ENCODE measurements around the gene MBD3L2B.

The MBD3L2B gene

DNA sequence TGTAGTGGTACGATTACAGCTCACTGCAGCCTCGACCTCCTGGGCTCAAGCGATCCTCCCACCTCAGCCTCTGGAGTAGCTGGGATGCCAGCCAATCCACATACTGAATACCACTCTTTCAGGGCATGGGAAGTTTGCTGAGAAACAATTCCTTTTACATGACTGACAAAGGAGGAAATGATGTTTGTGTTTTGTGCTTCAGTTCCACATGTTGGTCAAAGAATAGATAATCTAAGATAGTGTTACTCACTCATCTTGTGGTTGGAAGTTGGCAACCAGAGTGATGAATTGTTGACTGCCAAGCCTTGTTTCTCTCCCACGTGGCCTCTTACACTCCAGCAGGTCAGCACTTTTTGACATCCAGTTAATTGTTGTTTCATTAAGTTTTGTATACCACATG lies 7.6 kb downstream of the MBD3L2B start:
- no peak for DNase-seq (ENCODE audit: low read depth, low spot score)

DNA sequence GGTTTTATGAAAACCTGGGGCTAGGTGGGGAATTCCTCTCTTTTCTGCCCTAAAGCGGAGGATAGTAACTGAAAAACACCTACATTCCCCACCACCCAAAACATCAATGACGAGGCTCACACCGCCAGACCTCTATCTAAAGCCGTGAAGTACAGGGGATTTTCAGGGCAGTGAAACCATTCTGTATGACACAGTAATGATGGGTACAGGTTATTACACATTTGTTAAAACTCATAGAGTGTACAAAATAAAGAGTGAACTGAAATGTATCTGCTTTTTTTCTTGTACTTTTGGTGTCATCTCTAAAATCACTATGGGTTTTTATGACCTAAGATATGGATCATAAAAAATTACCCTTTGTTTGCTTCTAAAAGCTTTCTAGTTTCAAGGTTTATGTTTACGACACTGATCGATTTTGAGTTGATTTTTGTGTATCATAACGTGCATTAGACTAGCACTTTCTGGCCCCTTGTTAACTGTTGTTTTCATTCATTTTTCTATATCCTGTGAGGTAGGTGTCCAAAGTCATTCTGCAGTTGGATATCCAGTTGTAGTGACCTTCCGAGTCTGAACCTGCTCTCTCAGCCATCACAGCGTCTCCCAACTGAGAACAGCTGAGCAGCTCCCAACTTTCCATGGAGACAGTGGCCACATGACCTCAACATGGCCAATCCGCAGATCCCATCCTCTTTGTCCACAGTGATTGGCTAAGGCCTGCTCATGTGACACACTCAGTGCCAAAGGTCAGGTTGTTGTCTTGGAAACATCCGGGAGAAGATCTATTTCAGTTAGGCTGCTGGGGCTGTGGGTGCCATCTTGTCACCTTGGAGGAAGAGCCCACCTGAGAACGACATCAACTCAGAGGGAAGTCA lies 10.3 kb downstream of the MBD3L2B start:
- DNase-seq (ENCODE audit: low read depth, low spot score): no peak

DNA sequence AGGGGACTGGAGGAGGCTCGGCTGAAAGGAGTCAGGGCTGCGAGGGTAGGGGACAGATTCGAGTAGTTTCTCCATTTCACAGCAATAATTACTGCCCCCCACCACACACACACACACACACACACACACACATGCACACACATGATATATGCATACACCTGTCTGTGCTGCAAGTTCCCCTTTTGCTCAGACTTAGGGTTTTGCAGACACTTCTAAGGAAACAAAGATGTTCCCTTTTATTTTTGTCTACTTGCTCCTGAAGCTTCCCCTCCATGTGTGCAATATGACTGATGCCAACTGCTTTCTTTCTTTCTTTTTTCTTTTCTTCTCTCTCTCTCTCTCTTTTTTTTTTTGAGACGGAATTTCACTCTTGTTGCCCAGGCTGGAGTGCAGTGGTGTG lies 13.4 kb downstream of the MBD3L2B start:
- no peak for DNase-seq (ENCODE audit: low read depth, low spot score)

DNA sequence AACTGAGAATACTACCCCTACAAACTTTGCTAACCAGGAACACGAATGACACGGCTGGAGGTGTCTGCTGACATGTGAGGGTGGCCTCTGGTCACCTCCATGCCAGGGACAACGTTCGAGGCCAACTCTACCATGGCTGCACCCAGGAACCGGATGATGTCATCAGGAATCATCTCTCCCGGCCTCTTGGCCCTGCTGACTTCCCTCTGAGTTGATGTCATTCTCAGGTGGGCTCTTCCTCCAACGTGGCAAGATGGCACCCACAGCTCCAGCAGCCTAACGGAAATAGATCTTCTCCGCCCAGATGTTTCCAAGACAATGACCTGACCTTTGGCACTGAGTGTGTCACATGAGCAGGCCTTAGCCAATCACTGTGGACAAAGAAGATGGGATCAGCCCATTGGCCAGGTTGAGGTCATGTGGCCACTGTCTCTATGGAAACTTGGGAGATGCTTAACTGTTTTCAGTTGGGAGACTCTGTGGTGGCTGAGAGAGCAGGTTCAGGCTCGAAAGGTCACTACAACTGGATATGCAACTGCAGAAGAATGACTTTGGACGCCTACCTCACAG lies 15.0 kb downstream of the MBD3L2B start:
- DNase-seq (ENCODE audit: low read depth, low spot score): no peak

DNA sequence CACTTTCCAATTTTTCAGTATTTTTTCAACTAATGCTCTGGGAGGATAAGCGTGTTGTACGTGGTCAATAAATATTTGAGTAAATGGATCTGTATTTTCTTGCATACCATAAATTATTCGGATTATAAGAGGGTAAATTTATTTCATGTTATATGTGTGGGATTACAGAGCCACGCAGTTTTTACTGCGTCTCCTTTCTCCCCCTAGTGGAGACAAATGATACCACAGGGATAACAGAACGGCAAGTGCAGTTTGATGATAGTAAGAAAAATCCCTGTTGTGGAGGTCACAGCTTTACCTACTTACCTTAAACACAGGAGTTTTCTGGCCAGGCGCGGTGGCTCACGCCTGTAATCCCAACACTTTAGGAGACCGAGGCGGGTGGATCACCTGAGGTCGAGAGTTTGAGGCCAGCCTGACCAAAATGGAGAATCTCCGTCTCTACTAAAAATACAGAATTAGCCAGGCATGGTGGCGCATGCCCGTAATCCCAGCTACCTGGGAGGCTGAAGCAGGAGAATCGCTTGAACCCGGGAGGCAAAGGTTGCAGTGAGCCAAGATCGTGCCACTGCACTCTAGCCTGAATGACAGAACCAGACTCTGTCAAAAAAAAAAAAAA lies 16.8 kb downstream of the MBD3L2B start:
- DNase-seq (ENCODE audit: low read depth, low spot score): no peak

DNA sequence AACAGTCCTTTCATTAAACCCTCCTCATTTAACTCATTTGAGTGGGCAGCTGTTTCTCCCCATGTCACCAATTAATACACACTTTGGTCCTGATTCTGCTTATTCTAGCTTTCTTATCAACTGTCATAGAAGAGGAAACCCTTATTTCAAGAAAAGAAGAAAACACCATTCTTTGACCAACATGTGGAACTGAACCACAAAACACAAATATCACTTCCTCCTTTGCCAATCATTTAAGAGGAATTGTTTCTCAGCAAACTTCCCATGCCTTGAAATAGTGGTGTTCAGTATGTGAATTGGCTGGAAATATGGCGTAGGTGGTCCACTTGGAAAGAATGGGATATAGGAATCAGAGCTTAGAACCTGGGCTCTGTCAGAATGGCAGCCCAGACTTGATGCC lies 20.4 kb downstream of the MBD3L2B start:
- DNase-seq (ENCODE audit: low read depth, low spot score): no peak

DNA sequence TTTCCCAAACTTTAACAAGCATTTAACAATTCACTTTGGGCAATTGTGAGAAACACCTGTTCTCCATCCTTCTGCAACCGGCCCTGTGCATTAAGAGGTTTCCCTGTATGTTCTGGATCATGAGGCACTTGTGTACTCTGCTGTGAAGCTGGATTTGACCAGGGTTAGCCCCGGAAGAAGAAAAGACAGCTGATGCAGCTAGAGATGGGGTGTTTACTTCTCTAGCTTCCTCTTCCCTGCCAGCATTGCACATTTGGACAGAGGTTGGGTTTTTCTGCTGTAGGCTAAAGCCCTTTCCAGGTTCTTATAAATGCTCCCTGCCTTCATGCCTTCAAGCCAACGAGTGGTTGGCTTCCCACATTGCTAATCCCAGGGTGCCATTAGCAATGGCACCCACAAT lies 20.9 kb downstream of the MBD3L2B start:
- DNase-seq (ENCODE audit: low read depth, low spot score): no peak

DNA sequence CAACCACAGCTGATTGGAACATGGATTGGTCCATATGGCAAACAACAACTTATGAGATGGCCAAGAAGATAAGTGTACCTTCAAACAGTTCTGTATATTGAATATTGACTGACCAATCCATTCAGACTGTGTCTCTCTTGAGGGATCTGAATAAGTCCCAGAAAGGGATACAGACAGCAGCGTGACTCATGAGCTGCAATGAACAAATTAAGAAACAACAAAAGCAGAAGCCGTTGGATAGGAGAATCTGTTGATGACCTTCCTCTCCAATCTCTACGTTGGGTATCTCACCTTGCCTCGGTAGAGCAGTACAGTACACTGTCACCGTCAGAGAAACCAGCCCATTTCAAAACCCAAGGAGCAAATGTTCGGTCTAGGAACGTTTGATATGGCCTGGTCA lies 21.3 kb downstream of the MBD3L2B start:
- no peak for DNase-seq (ENCODE audit: low read depth, low spot score)

DNA sequence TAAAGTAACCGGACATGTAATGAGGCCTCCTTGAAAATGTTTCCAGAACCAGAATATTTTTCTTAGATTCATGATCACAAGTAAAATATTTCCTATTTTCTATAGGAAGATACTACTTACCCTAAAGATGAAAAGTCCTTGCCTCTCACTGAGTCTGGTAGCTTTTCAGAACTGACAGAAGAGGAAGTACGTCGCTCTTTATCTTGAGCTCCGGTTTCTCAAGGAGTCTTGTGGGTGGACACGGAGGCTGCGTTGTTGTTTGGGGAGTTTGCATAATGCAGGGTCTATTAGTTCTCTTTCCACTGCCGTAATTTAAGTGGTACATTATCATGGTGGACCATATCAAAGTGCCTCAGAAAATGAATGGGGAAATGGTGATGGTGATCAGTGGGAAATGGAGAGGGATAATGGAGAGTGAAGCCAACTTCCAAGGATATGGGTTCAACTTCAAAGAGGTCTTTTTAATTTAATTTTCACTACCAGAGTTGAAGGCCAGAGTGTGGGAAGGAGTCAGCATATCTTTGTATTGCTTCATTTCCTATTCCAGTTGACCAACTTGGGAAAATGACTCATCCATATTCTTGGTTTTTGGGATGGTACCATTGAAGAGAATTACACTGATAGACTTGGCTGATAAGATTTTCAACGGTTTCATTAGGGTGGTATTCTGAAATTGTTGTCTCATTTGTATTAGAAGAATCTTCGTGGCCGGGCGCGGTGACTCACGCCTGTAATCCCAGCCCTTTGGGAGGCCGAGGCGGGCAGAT lies 23.4 kb downstream of the MBD3L2B start:
- DNase-seq (ENCODE audit: low read depth, low spot score): no peak

DNA sequence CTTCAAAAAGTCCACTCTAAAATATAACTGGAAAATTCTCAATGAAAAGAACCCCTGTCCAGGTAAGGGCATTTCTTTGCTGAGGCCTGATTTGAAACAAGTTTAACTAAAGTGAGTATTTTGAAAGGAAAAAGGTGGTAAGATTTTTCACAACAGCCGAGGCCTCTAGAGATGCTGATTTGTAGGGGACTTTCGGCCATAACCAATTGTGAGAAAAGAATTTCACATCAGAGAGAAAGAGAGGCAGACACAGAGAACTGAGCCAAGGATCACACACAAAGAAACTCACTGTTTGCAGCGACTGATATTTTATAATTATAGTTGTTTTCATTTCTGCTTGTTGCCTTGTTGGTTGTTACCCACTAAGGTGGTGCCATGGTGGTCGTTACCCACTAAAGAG lies 24.4 kb downstream of the MBD3L2B start:
- no peak for DNase-seq (ENCODE audit: low read depth, low spot score)

DNA sequence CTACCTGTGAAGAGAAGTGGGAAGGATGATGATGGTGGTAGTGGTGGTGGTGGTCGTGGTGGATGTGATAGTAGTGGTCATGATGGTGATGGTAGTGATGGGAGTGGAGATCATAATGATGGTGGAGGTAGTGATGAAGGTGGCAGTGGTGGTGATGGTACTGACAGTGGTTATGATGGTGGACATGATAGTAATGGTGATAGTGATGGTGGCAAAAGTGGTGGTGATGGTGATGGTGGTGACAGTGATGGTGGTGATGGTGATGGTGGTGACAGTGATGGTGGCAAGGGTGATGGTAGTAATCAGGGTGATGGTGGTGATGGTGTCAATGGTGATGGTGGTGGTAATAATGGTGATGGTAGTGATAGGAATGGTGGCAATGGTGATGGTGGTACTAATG lies 26.2 kb downstream of the MBD3L2B start:
- no peak for DNase-seq (ENCODE audit: low read depth, low spot score)

DNA sequence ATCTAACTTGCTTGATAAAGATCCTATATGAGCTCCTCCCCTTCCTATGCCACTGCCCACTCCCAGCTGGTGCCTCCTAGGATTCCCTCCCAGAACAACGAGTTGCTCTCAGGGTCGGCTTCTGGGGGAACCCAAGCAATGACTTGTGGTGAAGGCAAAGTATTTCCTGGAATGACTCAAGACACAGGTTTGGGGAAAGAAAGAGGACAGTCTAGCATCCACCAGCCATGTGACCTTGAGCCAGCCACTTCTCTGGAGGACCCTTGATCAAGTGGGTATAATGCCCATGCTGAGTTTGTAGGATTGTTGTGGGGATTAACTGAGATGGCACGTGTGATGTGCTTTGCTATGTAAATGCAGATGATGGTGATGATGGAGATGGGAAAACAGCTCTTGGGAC lies 33.0 kb downstream of the MBD3L2B start:
- DNase-seq (ENCODE audit: low read depth, low spot score): no peak

DNA sequence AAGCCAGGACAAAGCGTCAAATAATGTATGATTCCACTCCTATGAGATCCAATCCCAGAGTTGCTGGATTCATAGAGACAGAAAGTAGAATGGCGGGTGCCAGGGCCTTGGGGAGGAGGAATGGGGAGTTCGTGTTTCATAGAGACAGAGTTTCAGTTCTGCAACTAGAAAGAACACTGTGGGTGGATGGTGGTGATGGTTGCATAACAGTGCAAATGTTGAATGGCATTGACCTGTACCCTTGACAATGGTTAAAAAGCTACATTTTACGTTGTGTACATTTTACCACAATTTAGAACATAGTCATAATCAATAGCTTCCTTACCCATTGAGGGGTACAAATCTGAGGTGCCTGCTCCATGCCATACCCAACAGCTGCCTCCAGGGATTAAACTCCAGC lies 33.4 kb downstream of the MBD3L2B start:
- no peak for DNase-seq (ENCODE audit: low read depth, low spot score)

DNA sequence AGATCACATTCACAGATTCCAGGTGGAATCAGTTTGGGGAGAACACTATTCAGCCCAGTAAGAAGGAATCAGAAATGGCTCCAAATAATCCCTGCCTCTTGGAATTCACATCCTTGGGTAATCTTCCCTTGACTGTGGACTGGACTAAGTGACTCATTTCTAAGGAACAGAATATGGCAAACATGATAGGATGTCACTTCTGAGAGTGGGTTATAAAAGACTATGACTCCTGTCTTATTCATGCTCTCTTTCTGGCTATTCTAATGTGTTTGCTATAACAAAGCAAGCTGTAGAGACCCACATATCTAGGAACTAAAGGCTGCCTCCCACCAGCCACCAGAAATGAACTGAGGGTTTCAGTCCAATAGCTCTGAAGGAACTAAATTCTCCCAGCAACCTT lies 37.8 kb downstream of the MBD3L2B start:
- no peak for DNase-seq (ENCODE audit: low read depth, low spot score)

DNA sequence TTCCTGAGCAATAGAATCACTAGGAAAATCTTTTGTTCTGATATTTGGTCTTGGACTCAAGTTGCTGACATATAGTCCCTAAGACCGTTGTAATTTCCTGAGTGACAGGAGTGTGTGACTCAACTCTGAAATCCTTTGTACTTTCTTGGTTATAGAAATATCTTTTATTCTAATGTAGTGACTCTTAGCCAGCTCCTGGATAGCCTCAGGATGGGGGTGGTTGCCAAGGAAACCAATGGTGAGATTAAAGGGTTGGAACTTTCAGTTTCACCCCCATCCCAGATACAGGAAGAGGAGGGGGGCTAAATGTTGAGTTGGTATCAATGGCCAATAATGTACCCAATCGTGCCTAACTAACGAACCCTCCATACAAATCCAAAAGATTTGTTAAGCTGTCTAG lies 41.8 kb downstream of the MBD3L2B start:
- no peak for DNase-seq (ENCODE audit: low read depth, low spot score)

DNA sequence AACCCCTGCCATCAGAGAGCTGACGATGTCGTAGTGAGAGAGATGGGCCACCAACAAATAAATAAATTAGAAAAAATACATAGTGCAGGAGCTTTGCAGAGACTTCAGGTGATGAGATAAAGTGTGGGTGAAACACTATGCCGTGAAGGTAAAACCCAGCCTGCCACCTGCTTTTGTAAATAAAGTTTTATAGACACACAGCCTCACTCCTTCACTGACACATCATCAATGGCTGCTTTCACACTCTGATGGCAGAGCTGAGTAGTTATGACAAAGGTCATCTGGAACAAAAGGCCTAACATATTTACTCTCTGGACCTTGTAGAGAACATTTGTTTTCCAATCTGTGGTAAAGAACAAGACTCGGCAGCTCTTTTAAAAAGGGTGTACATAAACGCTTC lies 45.0 kb downstream of the MBD3L2B start:
- no peak for DNase-seq (ENCODE audit: low read depth, low spot score)

DNA sequence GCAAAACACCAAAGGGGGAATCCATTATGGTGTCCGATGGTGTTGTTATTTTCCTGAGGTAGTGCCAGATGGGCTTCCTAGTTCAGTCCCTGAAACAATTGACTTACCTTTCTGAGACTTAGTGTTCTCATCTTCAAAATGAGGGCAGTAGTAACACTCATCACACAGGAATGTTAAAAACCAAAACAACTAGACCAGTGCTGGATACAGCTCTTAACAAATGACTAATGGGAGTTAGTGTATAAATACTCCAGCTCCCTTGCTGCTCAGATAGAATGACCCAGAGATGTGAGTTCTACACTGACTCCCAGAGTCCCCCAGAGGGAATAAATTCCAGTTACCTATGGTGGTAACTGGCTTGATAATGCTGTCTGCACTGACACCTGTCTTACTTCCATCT lies 49.9 kb downstream of the MBD3L2B start:
- no peak for DNase-seq (ENCODE audit: low read depth, low spot score)

DNA sequence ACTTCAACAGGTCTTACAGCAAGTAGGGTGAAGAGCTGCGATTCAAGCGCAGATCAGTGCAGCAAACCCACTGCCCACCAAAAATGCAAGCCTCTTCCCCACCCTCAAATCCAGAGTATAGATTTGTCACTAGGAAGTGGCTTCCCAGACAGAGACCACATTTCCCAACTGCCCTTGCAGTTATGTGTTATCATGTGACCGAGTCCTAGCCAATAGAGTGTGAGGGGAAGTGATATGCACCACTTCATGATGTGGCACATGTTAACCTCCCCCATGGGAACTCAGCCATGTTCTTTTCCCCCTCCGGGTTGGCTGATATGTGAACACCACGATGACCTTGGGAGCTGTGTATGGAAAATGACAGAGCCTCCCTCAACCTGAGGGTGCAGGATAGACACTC lies 50.8 kb downstream of the MBD3L2B start:
- DNase-seq (ENCODE audit: low read depth, low spot score): no peak

DNA sequence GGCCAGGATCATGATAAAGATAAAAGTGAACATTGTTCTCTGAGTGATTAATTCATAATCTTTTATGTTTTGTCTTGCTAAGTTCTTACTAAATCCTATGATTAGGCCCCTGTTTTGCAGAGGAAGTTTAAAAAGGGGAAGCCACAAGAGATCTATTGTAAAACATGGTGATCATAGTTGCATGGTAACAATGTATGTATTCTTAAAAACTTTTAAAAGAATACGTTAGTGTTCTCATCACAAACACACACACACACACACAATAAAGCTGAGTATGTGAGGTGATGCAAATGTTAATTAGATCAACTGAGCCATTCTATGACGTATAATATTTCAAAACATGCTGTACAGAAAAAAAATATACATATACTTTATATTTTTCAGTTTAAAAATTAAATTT lies 51.2 kb downstream of the MBD3L2B start:
- no peak for DNase-seq (ENCODE audit: low read depth, low spot score)

DNA sequence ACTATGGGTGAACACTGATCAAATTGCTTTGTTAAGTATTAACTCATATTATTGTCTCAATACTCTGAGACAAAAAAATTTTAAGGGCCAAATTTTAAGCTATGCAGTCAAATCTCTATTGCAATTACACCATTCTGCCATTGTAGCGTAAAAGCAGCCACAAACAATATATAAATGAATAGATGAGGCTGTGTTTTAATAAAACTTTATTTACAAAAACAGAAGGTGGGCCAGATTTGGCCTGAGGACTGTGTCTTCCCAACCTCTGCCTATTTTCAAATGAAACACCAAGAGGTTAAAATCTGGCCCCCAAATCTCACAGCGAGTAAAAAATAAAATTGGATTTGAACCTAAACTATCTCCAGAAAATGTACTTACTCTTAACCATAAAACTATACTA lies 51.7 kb downstream of the MBD3L2B start:
- DNase-seq (ENCODE audit: low read depth, low spot score): no peak
